CD14-positive monocyte (primary cell): ENCODE measurements around the gene TKTL1. TPM values are rescaled to one million over a fixed set of nuclear protein-coding genes. Genes with fewer than 3 reads are reported as not detected.

ENCODE experiments used
- DNase-seq, 3 donors: peaks; one replicate each; pipeline ENCODE4 v3.0.0-alpha.2; 2011 to 2022
- H2AFZ ChIP-seq: 2 replicates; pipeline ENCODE4 v1.6.0; 2012; ENCODE audit warnings: mild to moderate bottlenecking, low read depth, low read length, inconsistent platforms; ENCODE audit not compliant: insufficient read depth, poor library complexity, severe bottlenecking
- H3K27ac ChIP-seq, 2 donors: 1 replicate in 1 of 2; 2 replicates in 1 of 2; pipeline ENCODE4 v1.5.1; 2012 to 2013; ENCODE audit warnings: low read length in 2 of 2, control low read depth in 1 of 2, inconsistent platforms in 1 of 2, low read depth in 1 of 2, mild to moderate bottlenecking in 1 of 2
- H3K27me3 ChIP-seq, 2 donors: one replicate each; pipeline versions ENCODE4 v1.6.0 to v1.6.1; 2011 to 2013; ENCODE audit warnings: low read length in 2 of 2; ENCODE audit not compliant: control insufficient read depth in 2 of 2, insufficient read depth in 2 of 2
- H3K36me3 ChIP-seq, 2 donors: replicated peaks in 1 of 2; 1 replicate in 1 of 2; 2 replicates in 1 of 2; pipeline versions ENCODE4 v1.5.1 to v1.6.1; 2012 to 2013; ENCODE audit warnings: low read length in 2 of 2, control low read depth in 1 of 2, inconsistent platforms in 1 of 2, mild to moderate bottlenecking in 1 of 2; ENCODE audit not compliant: insufficient read depth in 2 of 2, control insufficient read depth in 1 of 2
- H3K4me1 ChIP-seq, 2 donors: 1 replicate in 1 of 2; 2 replicates in 1 of 2; pipeline versions ENCODE4 v1.5.1 to v1.6.1; 2012 to 2013; ENCODE audit warnings: low read length in 2 of 2, control low read depth in 1 of 2, inconsistent platforms in 1 of 2, mild to moderate bottlenecking in 1 of 2, moderate library complexity in 1 of 2; ENCODE audit not compliant: insufficient read depth in 2 of 2, control insufficient read depth in 1 of 2
- H3K4me2 ChIP-seq: replicated peaks from 2 replicates; pipeline ENCODE3; 2012; ENCODE audit warnings: low read length, moderate library complexity, mild to moderate bottlenecking; ENCODE audit not compliant: poor library complexity, severe bottlenecking; ENCODE audit errors: extremely low read depth
- H3K4me3 ChIP-seq, 3 experiments: fragments of 200-600 bp in 1 of 3; sonication (generic) in 1 of 3; replicated peaks in 1 of 3; 1 replicate in 2 of 3; 2 replicates in 1 of 3; pipeline ENCODE4 v1.5.1; 2011 to 2013; ENCODE audit warnings: low read length in 3 of 3, mild to moderate bottlenecking in 3 of 3, control low read depth in 2 of 3, low read depth in 2 of 3, inconsistent platforms in 1 of 3, moderate library complexity in 1 of 3
- H3K79me2 ChIP-seq: 2 replicates; pipeline ENCODE4 v1.6.0; 2012; ENCODE audit warnings: mild to moderate bottlenecking, control low read depth, inconsistent platforms, low read length, moderate library complexity; ENCODE audit not compliant: insufficient read depth
- H3K9ac ChIP-seq: 2 replicates; pipeline ENCODE4 v1.6.0; 2017; ENCODE audit warnings: low read length, mild to moderate bottlenecking; ENCODE audit not compliant: insufficient read depth, poor library complexity, severe bottlenecking
- H3K9me3 ChIP-seq, 2 donors: replicated peaks in 1 of 2; 1 replicate in 1 of 2; 2 replicates in 1 of 2; pipeline versions ENCODE4 v1.5.1 to v1.6.1; 2012 to 2013; ENCODE audit warnings: low read length in 2 of 2, control low read depth in 1 of 2; ENCODE audit not compliant: control insufficient read depth in 1 of 2, insufficient read depth in 1 of 2
- H4K20me1 ChIP-seq: 2 replicates; pipeline ENCODE4 v1.6.0; 2012; ENCODE audit warnings: mild to moderate bottlenecking, low read length, control low read depth, moderate library complexity; ENCODE audit not compliant: insufficient read depth
- H3K27ac Mint-ChIP-seq, 7 donors: one replicate each; pipeline ENCODE4 v1.8.0; 2020; ENCODE audit warnings: mild to moderate bottlenecking in 7 of 7, mixed read lengths in 7 of 7, moderate library complexity in 6 of 7, inconsistent platforms in 2 of 7
- H3K27me3 Mint-ChIP-seq, 3 donors: one replicate each; pipeline ENCODE4 v1.8.0; 2021 to 2022; ENCODE audit warnings: low read depth in 3 of 3, mild to moderate bottlenecking in 3 of 3, mixed read lengths in 3 of 3, moderate library complexity in 3 of 3, inconsistent platforms in 1 of 3
- H3K36me3 Mint-ChIP-seq, 2 donors: one replicate each; pipeline ENCODE4 v1.8.0; 2020; ENCODE audit warnings: mixed read lengths in 2 of 2, inconsistent platforms in 1 of 2, mild to moderate bottlenecking in 1 of 2
- H3K4me1 Mint-ChIP-seq: one replicate; pipeline ENCODE4 v1.8.0; 2020; ENCODE audit warnings: mild to moderate bottlenecking, mixed read lengths
- H3K4me3 Mint-ChIP-seq, 2 donors: one replicate each; pipeline ENCODE4 v1.8.0; 2020; ENCODE audit warnings: mild to moderate bottlenecking in 2 of 2, mixed read lengths in 2 of 2, moderate library complexity in 1 of 2
- H3K9me3 Mint-ChIP-seq, 7 donors: one replicate each; pipeline ENCODE4 v1.8.0; 2020 to 2022; ENCODE audit warnings: mixed read lengths in 7 of 7, mild to moderate bottlenecking in 6 of 7, moderate library complexity in 6 of 7, inconsistent platforms in 2 of 7
- CTCF ChIP-seq: fragments of 200-600 bp; IDR thresholded peaks from one replicate; pipeline ENCODE4 v1.8.0; 2022; ENCODE audit warnings: antibody characterized with exemption, mild to moderate bottlenecking
- WGBS: methylation state at CpG from one replicate; pipeline ENCODE4 v1.1.5; 2013; ENCODE audit warnings: missing lambda C conversion rate; ENCODE audit not compliant: insufficient coverage; 5-methylcytosine and 5-hydroxymethylcytosine counted together
- intact Hi-C, 2 donors: fragments of 100-400 bp; cut with micrococcal nuclease; formaldehyde crosslinking; loops; one replicate each; pipeline versions ENCODE4 v1.15.0 to v1.15.1; 2023
- polyA plus RNA-seq, 3 donors: library from polyadenylated mRNA; depleted of rRNA in 1 of 3; unstranded in 2 of 3; stranded (reverse) in 1 of 3; fragments of 300-500 nt in 2 of 3; fragments of >200 nt in 1 of 3; fragmentation: Illumina TruSeq in 2 of 3; gene quantifications; 1 replicate in 2 of 3; 2 replicates in 1 of 3; pipeline ENCODE4 v1.2.3, GENCODE V29; 2012 to 2021

The TKTL1 gene
- polyA plus RNA-seq, 3 donors, result 0.20 to 1.3 (median 0.60) TPM

GRCh38 chrX:154321152-154321551 lies 25.6 kb downstream of the TKTL1 start:
- DNase-seq, result no peak
- H3K27ac Mint-ChIP-seq, result no peak overlapping the region

DNA sequence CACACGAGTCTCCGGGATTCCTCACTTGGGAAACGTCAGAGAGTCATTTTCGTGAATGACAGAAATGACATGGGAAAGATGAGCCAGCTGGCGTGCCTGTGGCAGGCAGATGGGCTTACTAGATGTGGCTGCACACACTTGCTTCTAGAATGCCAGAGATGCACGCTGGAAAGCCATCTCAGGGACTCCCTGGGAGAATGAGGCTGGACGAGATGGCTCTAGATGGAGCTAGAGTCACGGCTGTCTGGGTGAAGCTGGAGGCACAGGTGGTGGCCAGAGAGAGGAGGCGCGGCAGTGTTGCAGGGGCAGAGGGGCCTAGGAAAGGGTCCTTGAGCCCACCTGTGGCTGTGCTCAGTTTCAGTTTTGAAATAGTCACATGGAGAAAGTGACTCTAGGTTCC lies 26.0 kb downstream of the TKTL1 start:
- 86% methylated on average over 7 of the region's 10 CpGs for whole genome bisulfite sequencing
- Mint-ChIP-seq H3K4me3 (no peak overlapping the region), H3K27ac (no peak overlapping the region), H3K27me3 (peaks cover 4 to 35% (median 6%) of the 10 kb centered on the region in 3 donors), H3K36me3 (no peaks in the 10 kb centered on the region), H3K4me1 (peaks cover 10% of the 10 kb centered on the region), H3K9me3 (no peaks in the 10 kb centered on the region)
- no peak overlapping the region for H3K4me3 ChIP-seq
- H3K9ac ChIP-seq, result no peak overlapping the region
- no peaks in the 10 kb centered on the region for H3K79me2 ChIP-seq
- TF ChIP-seq CTCF, result no peak
- no peak for DNase-seq
- no peaks in the 10 kb centered on the region for H4K20me1 ChIP-seq
- no peak overlapping the region for H2AFZ ChIP-seq
- peaks cover 0 to 3% of the 10 kb centered on the region in 2 donors for H3K27me3 ChIP-seq
- H3K4me1 ChIP-seq, result peaks cover 1 to 2% of the 10 kb centered on the region in 2 donors
- H3K9me3 ChIP-seq, result no peaks in the 10 kb centered on the region
- no peak overlapping the region for H3K27ac ChIP-seq
- no peak overlapping the region for H3K4me2 ChIP-seq
- intact Hi-C loops, result no loop called here
- no peaks in the 10 kb centered on the region for H3K36me3 ChIP-seq

More at GRCh38 chrX:154321152-154321551, 25.6 kb downstream of the TKTL1 start:
- no peaks in the 10 kb centered on the region for H3K9me3 Mint-ChIP-seq
- Histone ChIP-seq H3K4me3 (no peak overlapping the region), H3K79me2 (no peaks in the 10 kb centered on the region), H4K20me1 (no peaks in the 10 kb centered on the region), H3K9ac (no peak overlapping the region), H3K36me3 (no peaks in the 10 kb centered on the region), H3K4me2 (no peak overlapping the region), H3K9me3 (no peaks in the 10 kb centered on the region), H2AFZ (no peak overlapping the region), H3K27ac (no peak overlapping the region), H3K4me1 (no peaks in the 10 kb centered on the region), H3K27me3 (peaks cover 0 to 3% of the 10 kb centered on the region in 2 donors)
- intact Hi-C loops, result no loop called here
- H3K27me3 Mint-ChIP-seq, result peaks cover 4 to 35% (median 6%) of the 10 kb centered on the region in 3 donors
- no peak overlapping the region for H3K4me3 Mint-ChIP-seq
- H3K36me3 Mint-ChIP-seq, result no peaks in the 10 kb centered on the region
- no peak for TF ChIP-seq CTCF
- WGBS, result no CpG with 5 or more reads among the region's 7 CpGs
- peaks cover 8% of the 10 kb centered on the region for H3K4me1 Mint-ChIP-seq
